Activated CD8-positive, alpha-beta memory T cell treated with anti-CD3 and anti-CD28 coated beads, Interleukin-2, amount 50 U/mL, for 24 hours (primary cell): ENCODE results near the gene MLF2.

Experiments
- DNase-seq: peaks from one replicate; pipeline ENCODE4 v3.0.0-alpha.2; 2020; ENCODE audit errors: extremely low read depth

Gene MLF2

DNA sequence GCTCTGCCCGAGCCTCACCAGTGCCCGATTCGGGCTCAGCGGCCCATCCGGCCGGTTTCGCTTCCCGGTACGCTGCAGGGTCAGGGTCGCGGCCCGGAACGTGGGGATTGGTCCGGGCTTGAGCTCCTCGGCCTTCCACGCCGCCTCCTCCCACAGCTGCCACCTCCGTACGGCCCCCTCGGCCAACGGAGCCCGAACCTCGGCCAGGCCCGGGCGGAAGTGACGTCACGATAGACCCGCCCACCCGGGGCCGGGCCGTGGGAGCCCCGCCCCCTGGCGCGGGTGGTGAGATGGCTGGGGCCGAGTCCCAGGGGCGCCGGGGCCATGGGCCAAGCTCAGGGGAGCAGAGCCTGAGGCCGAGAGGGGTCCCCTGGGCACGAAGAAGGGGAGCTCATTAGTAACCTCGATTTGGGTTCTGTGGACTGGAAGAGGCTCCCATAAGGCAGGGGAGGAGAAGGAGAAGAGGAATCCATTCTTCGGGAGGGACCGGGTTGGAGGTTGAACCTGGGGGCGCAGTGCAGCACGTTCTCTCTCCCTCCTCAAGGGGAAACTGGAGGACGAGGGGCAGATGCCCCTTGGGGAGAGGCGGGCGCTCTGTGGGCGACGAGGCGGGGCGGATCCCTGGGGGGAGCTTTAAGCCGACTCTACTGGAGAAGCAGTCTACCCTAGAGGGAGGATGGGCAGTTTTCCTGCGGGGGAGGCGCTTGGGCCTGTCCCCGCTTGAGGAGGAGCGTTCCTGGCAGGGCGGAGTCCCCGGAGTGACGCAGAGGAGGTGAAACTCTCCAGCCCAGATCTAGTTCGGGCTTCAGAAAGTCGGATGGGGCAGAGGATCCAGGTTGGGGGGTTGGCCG, at the start of gene MLF2:
TSS of gene MLF2 (minus strand) at position 221 of the 851 bp plus-strand sequence. CDS start 807 bp downstream, outside the sequence.
- DNase-seq, result peak; percentile 96

GRCh38 chr12:6799147-6799546, 46.2 kb upstream of the MLF2 start:
- DNase-seq, result no peak

DNA sequence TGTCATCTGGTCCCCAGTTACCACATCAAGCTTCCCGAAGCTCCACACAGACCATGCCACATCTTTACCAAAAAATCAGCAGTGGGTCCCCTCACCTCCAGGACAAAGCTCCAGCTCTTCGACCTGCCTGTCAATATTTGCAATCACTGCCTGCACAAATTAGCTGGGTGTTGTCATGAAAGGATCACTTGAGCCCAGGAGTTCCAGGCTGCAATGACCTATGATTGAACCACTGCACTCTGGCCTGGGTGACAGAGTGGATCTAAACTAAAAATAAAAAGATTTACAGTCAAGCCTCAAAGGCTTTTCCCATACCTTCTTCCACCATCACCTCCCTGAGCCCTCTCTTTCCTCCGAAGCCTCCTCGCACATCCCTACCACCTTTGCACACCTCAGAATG, 43.6 kb upstream of the MLF2 start:
- DNase-seq, result no peak

DNA sequence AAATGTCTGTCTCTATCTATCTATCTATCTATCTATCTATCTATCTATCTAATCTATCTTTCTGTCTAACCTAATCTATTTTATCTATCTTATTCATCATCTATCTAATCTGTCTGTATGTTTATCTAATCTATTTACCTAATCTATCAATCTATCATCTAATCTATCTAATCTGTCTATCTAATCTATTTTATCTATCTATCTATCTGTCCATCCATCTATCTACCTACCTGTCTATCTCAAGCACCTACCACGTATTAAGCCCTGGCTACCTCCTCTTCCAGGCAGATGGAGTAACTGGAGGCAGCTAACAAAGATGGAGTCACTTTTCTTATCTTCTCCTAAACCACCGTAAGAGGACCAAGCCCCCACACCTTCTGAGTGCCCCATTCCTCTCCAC, 42.1 kb upstream of the MLF2 start:
- DNase-seq, result no peak

GRCh38 chr12:6792522-6793201, 39.7 kb upstream of the MLF2 start:
- DNase-seq, result no peak

DNA sequence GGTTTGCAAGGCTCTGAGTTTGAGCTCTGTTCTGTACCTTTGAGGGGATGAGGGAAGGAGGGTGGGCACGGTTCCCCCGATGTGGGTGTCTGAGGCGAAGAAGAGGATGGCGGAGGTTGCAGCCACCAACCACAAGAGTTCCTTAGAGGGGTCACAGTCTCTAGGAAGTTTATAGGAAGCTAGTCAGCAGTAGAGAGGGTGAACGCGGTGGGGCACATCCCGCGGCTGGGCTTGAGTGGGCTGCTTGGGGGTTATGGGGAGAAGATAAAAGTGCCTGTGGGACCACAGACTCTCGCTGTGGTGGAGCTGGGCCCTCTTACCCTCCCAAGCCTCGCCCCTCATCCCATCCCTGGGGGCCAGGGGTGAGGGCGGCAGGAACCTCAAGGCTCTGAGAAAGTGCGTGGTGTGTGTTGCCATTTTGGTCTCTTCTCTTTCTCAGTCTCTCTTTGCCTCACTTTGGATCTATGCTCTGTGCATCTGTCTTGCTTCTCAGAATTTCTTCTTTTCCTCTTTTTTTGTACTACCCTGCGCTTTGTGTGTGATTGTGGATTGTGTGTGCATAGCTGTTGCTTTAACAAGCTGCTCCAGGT, 39.1 kb upstream of the MLF2 start:
- no peak for DNase-seq

DNA sequence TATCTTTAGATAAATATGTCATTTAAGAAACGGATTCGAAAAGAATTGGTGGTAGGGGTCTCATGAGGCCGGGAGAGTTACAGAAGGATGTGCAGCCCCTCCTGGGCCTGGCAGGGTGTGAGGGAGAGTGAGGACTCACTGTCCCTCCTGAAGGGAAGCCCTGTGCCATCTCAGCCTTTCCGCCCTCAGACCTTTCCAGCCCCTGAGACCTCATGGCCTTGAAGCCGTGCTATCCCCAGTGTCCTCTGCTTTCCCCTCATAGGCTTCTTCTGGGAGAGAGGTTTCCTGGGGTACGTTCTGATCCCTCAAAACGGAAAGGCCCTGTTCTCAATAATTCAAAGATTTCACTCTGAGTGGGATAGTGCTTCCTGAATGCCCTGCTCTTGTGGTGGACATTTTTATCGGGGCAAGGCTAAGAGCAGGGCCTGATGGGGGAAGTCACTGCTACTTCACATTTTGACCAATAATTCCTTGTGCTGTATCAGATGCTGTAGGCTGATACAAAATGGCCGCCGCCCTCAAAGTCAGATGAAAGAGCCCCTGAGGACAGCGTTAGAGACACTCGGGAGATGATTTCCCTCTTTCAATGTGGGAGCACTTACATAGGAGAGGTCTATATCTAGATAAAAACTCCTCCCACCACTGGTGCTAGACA, 37.7 kb upstream of the MLF2 start:
- DNase-seq, result no peak

- DNase-seq, result no peak
Measured at GRCh38 chr12:6788972-6789924, 36.3 kb upstream of the MLF2 start, which contains the start of gene CD4. CD4 (plus strand) TSS chr12:6789528; CDS start chr12:6800139, 10,611 bp downstream.

DNA sequence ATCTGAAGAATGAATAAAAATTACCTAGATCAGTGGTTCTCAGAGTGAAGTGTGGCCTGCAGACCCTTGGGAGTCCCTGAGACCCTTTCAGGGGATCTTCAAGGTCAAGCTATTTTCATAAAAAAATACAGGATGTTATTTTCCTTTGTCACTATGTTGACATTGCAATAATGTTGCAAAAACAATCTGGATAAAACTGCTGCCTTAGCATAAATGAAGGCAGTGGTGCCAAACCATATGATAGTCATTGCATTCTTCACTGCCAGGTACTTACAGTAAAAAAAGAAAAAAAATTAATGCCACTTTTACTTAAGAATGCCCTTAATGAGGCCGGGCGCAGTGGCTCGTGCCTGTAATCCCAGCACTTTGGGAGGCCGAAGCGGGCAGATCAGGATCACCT, 34.4 kb upstream of the MLF2 start:
- no peak for DNase-seq

GRCh38 chr12:6786416-6787094, 33.6 kb upstream of the MLF2 start:
- DNase-seq, result no peak

DNA sequence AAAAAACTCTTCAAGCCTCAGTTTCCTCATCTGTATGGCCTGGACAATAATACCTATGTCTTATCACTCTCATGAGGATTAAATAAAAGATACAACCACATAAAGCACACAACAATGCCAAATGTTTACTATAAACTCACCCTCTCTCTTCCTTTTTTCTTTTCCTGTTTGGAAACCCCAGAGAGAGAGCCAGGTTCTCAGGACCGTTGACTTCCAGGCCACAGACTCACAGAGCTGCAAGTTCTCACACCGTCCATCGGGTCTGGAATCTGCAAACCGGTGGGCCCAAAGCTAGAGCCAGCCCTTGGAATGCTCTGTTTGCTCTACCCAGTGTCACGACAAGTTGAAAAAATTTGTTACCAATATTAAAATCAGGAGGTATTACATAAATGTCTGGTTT, 31.8 kb upstream of the MLF2 start:
- no peak for DNase-seq

GRCh38 chr12:6784296-6784695, 31.4 kb upstream of the MLF2 start:
- DNase-seq, result no peak

- no peak for DNase-seq
Measured at GRCh38 chr12:6783828-6784227, 30.9 kb upstream of the MLF2 start.

DNA sequence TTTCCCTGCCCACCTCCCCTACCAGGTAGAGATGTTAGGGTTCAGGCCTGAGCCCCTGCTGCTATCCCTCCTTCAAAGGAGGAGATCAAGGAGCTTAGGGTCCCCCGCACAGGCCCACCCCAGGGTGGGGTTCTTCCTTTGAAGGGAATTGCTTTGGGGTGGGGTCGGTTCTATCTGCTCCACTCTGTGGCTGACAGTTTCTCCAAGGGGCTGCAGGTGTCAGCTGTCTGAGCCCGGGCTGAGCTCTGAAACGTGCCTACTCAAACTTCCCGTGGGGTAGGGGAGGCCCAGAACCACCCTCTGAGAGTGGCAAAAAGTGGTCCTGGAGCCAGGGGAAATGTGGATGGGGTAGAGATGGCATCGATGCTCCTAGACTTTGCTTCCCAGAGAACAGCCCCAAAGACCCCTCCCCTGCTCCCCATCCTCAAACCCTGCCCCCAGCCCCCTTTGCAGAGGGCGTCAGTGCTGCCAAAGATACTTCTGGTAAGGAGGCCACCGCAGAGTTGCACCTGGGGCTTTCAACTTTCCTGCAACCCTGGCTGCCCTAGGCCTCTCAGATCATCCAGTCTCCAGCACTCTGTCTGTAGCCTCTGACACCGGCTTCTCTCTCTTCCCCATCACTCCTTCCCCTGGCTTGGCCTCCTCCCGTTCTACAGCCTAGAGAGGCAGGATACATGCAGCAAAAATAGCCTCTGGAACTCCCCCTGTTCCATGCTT, 30.1 kb upstream of the MLF2 start:
- no peak for DNase-seq

- DNase-seq, result no peak
Measured at GRCh38 chr12:6782119-6782518, 29.2 kb upstream of the MLF2 start.

- no peak for DNase-seq
Measured at GRCh38 chr12:6780573-6780972, 27.6 kb upstream of the MLF2 start.

DNA sequence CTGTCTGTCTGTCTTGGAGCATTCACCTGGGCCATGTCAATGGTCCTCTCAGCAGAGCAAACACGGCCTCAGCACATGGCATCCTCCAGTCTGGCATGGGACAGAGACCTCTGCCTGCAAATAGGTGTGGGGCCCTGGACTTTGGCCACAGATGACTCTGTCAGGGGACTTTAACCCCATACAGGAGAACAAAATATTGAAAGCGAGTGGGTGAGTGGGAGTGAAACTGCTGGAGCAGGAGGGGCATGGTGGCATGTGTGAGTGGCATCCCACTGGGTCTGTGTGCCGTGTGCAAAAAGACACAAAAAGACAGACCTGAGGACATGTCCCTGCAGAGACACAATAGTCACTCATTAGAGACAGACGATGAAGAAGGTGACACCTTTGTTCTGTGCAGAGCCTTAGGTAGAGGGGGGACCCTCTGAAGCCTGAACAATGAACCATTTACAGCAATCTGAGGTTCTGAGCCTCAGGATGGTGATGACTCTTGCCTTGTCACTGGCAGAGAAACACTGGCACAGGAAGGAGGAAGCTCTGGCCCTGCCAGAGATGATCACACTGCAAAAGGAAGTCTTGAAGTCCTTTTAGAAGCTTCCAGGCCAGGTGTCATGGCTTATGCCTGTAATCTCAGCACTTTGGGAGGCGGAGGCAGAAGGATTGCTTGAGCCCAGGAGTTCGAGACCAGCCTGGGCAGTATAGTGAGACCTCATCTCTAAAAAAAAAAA, 26.9 kb upstream of the MLF2 start:
- DNase-seq, result no peak

DNA sequence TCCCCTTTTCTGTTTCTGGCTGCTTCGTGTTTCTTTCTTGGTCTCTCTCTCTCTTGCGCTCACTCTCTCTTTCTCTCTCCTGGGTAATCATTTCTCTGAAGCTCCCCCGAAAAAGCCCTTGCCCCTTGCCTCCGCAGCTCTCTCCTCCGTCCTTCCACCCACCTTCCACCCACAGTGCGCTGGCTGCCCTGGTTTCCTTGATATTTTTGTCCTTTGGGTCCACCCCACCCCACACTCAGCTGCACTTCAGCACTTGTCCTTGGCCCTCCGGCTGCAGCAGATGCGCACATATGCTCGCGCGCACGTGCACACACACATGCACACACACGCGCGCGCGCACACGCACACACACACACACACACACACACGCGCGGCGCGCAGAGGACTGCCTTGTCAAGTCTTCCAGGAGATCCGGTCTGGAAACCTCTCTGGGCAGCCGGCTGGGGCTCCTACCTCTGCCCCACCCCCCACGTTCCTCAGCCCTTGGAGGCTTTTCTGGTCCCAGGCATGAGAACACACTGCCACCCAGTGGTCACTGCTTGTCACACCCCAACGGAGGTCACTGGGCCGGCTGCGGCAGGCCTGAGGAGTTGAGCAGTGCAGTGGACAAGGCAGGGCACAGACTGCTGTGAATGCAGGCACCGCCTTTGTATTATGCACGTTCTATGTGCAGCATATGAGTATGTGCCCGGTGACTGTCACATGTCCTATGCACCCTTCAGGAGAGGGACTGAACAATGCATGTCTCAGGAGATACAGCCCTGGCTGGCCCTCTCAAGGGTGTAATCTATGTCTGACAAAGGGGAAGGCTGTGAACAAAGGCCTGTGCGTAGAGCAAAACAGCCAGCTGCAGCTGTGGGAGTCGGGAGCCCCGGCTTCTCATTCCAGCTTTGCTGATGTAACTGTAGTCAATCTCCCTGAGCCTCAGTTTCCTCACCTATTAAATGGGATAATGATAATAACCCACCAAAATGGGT, 25.9 kb upstream of the MLF2 start:
- DNase-seq, result peak; percentile 77
